Stimulated activated CD4-positive, alpha-beta T cell treated with anti-CD3 and anti-CD28 coated beads, Interleukin-2, amount 100 ng/mL, for 4 hours (primary cell): ENCODE results near the gene TMEM92.
"Not testable (repeated sequence)": the region's sequence is repeated elsewhere in the genome, so short reads cannot be mapped to it uniquely, and the experiment has no call there.

Source experiments
- DNase-seq: peaks from one replicate; pipeline ENCODE4 v3.0.0-alpha.2; 2020; ENCODE audit warnings: low read depth

TMEM92 gene

GRCh38 chr17:50301891-50302584 lies 27.8 kb downstream of the TMEM92 start:
- no peak for DNase-seq

- no peak for DNase-seq
Measured at GRCh38 chr17:50303051-50303450, 28.8 kb downstream of the TMEM92 start.

GRCh38 chr17:50303596-50303995 lies 29.3 kb downstream of the TMEM92 start:
- no peak for DNase-seq

GRCh38 chr17:50304781-50305404 lies 30.6 kb downstream of the TMEM92 start:
- no peak for DNase-seq

- DNase-seq: no peak
Measured at GRCh38 chr17:50307654-50308053, 33.4 kb downstream of the TMEM92 start.

GRCh38 chr17:50308666-50309065 lies 34.4 kb downstream of the TMEM92 start:
- DNase-seq: no peak

- no peak for DNase-seq
Measured at GRCh38 chr17:50310455-50311111, 36.3 kb downstream of the TMEM92 start.

GRCh38 chr17:50311112-50311460 lies 36.8 kb downstream of the TMEM92 start:
- DNase-seq: no peak

GRCh38 chr17:50311483-50311882 lies 37.2 kb downstream of the TMEM92 start:
- no peak for DNase-seq

GRCh38 chr17:50312308-50312707 lies 38.0 kb downstream of the TMEM92 start:
- no peak for DNase-seq

GRCh38 chr17:50314456-50315011 lies 40.3 kb downstream of the TMEM92 start:
- DNase-seq: no peak

GRCh38 chr17:50316016-50316587 lies 41.8 kb downstream of the TMEM92 start:
- DNase-seq: no peak

GRCh38 chr17:50316660-50317059 lies 42.4 kb downstream of the TMEM92 start:
- DNase-seq: not testable (repeated sequence)

GRCh38 chr17:50317121-50317520 lies 42.9 kb downstream of the TMEM92 start:
- DNase-seq: no peak

GRCh38 chr17:50318501-50319285 lies 44.4 kb downstream of the TMEM92 start:
- no peak for DNase-seq

- DNase-seq: no peak
Measured at GRCh38 chr17:50319306-50320004, 45.2 kb downstream of the TMEM92 start.

GRCh38 chr17:50322271-50322670 lies 48.0 kb downstream of the TMEM92 start:
- no peak for DNase-seq

- DNase-seq: no peak
Measured at GRCh38 chr17:50323060-50323459, 48.8 kb downstream of the TMEM92 start.

GRCh38 chr17:50325906-50326305 lies 51.6 kb downstream of the TMEM92 start:
- no peak for DNase-seq

GRCh38 chr17:50326831-50327364 lies 52.6 kb downstream of the TMEM92 start:
- no peak for DNase-seq
